Cortex of kidney (tissue), 1 donor: ENCODE data around the gene APPBP2.
"Not testable (repeated sequence)": the region's sequence is repeated elsewhere in the genome, so short reads cannot be mapped to it uniquely, and the experiment has no call there.

Experiments
- DNase-seq: peaks from one replicate; lab custom pipeline; 2025; lab: John Stamatoyannopoulos, UW

APPBP2 gene

GRCh38 chr17:60433021-60433997 is 92.7 kb downstream of the APPBP2 start:
- DNase-seq = not testable (repeated sequence)

DNA sequence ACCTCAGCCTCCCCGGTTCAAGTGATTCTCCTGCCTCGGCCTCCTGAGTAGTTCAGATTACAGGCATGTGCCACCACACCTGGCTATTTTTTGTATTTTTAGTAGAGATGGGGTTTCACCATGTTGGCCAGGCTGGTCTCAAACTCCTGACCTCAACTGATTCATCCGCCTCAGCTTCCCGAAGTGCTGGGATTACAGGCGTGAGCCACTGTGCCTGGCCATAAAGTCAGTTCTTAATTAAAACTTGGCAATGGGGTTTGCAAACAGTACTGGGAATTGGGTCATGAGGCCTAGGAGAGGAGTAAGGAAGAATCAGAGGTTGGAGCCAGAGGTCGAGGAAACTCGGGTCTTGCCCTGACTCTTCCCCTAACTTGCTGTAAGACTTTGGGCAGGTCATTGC is 95.5 kb downstream of the APPBP2 start:
- DNase-seq = not testable (repeated sequence)

DNA sequence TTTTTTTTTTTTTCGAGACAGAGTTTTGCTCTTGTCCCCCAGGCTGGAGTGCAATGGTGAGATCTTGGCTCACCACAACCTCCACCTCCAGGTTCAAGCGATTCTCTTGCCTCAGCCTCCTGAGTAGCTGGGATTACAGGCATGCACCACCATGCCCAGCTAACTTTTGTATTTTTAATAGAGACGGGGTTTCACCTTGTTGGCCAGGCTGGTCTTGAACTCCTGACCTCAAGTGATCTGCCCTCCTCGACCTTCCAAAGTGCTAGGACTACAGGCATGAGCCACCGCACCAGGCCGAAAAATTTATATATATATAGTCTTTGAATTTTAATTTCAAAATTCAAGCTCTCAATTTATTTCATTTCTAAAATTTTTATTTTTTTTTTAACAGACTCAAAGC is 97.6 kb downstream of the APPBP2 start:
- DNase-seq = not testable (repeated sequence)

- DNase-seq = no peak
These were observed 99.4 kb downstream of the APPBP2 start for GRCh38 chr17:60426596-60426995.

- DNase-seq = no peak
These were observed 100.4 kb downstream of the APPBP2 start for GRCh38 chr17:60425626-60426025.

- DNase-seq = no peak
These were observed 102.2 kb downstream of the APPBP2 start for GRCh38 chr17:60423865-60424264.

DNA sequence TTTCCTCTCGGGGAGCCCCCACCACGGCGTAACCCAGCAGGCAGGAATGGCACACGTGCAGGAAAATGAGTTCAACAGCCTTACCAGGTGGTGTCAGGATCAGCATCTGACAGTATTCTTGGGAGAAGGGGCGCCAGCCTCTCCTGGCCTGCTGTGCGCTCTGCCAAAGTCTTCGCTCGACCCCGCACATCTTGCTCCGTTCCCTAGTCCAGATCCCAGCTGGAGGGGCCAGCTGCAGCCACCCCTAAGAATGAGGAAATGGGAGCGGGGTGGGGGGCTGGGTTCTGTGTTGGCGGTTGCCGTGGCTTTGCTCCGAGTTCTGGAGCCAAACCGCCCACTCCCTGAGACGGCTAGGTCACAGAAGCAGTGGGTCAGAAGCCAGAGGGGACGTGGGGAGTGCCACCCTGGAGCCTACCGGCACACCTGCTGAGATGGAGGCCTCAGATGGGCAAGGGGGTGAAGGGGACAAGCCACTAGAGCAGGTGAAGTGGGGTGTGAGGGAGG is 103.8 kb downstream of the APPBP2 start, which contains the start of gene CHCT1:
CHCT1 (plus strand) TSS at position 328 of the 504 bp plus-strand sequence; CDS start at position 432, 104 bp downstream.
- DNase-seq = no peak

- no peak for DNase-seq
These were observed 104.5 kb downstream of the APPBP2 start for GRCh38 chr17:60421273-60422161.

GRCh38 chr17:60419875-60420274 is 106.2 kb downstream of the APPBP2 start:
- not testable (repeated sequence) for DNase-seq

- DNase-seq = not testable (repeated sequence)
These were observed 107.0 kb downstream of the APPBP2 start for GRCh38 chr17:60419003-60419402.

DNA sequence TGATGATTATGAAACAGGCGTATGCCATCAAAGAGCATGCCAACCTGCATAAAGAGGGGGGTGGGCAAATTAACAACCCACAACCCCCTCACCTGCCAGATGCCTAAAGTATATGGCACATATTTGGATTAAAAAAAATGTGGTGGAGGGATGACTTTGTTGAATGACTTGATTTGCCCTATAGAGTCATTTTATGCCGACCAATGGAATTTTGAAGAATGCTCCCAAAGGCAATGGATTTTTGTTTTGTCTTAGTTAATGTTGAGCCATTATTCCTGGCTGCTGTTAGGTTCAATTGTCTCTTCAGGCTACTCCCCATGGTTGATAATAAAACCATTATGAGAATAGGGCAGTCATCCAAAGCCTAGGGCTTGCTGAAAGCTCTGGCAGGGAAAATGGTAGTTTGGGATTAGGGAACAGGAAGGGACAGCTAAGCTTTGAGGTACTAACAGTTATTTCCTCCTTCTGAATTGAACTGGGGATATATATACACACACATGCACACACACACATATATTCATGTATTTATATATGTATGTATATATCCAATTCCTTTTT is 109.6 kb downstream of the APPBP2 start:
- no peak for DNase-seq

GRCh38 chr17:60415146-60415545 is 110.9 kb downstream of the APPBP2 start:
- DNase-seq = no peak

- no peak for DNase-seq
These were observed 113.3 kb downstream of the APPBP2 start for GRCh38 chr17:60412701-60413100.

- no peak for DNase-seq
These were observed 116.0 kb downstream of the APPBP2 start for GRCh38 chr17:60410001-60410400.

DNA sequence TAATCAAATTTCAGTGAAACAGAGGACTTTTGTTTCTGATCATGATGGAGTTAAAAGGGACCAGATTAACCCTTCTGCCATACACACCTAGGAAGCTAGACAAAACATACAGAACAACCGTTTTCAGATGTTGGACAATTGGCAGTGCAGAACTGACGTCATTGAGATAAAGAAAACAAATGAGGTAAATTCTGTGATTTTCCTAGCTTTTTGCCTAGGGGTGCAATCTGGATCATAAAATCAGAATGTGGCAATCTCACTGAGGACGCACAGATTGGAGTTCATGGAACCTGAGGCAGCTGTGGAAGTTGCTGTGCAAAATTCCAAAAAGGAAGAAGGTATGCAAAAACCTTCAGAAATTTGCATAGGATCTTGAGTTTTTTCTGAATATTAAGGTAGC is 119.2 kb downstream of the APPBP2 start:
- DNase-seq = no peak

DNA sequence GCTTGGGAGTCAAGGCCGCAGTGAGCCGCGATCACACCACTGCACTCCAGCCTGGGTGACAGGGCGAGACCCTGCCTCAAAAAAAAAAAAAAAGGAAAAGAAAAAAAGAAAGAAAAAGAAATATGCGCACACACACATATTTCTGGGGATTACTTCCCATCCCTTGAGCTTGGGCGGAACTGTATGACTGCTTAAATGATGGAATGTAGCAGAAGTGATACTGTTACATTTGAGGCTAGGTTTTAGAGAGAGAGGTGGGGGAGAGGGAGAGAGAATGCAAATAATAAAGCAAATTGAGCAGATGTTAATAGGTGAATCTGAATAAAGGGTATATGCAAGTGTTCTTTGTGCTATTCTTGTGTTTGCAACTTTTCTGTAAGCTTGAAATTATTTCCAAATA is 122.1 kb downstream of the APPBP2 start:
- DNase-seq = no peak

DNA sequence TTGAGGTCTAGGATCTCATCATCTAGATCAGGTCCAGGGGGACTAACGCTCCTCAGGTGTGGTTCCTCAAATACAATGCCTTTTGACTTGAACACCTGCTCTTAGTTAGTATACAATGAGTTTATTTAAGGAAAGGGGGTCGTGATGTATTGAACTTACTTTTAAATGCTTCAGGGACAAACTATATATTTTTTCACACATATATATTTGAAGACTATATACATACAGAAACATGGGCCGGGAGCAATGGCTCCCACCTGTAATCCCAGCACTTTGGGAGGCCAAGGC is 122.6 kb downstream of the APPBP2 start:
- DNase-seq = no peak

- no peak for DNase-seq
These were observed 124.2 kb downstream of the APPBP2 start for GRCh38 chr17:60401819-60402218.

- no peak for DNase-seq
These were observed 127.6 kb downstream of the APPBP2 start for GRCh38 chr17:60398227-60398959.

GRCh38 chr17:60396412-60396811 is 129.6 kb downstream of the APPBP2 start:
- DNase-seq = no peak

GRCh38 chr17:60395508-60396065 is 130.5 kb downstream of the APPBP2 start:
- no peak for DNase-seq
